HK-2 (cell line): Measurements from ENCODE around the gene KRT36.
A peak's percentile ranks its signal among the peaks of the same experiment; 100 is the strongest.

ENCODE experiments used
- DNase-seq: peaks from one replicate; pipeline ENCODE4 v3.0.0-alpha.2; 2018; ENCODE audit not compliant: unreplicated experiment

The KRT36 gene

GRCh38 chr17:41489531-41489930 lies at the start of gene KRT36:
Gene KRT36 (minus strand): TSS chr17:41489910. CDS start chr17:41489864, 46 bp downstream.
- no peak for DNase-seq

GRCh38 chr17:41539071-41539492 lies 49.4 kb upstream of the KRT36 start:
- DNase-seq: no peak

- DNase-seq: peak; percentile 60
Observed at GRCh38 chr17:41538565-41538991, 48.9 kb upstream of the KRT36 start.

- no peak for DNase-seq
Observed at GRCh38 chr17:41537990-41538389, 48.3 kb upstream of the KRT36 start.

- no peak for DNase-seq
Observed at GRCh38 chr17:41537614-41537954, 47.9 kb upstream of the KRT36 start.

GRCh38 chr17:41536741-41537613 lies 47.3 kb upstream of the KRT36 start:
- DNase-seq: no peak

- DNase-seq: no peak
Observed at GRCh38 chr17:41535764-41536481, 46.2 kb upstream of the KRT36 start.

GRCh38 chr17:41534899-41535546 lies 45.3 kb upstream of the KRT36 start:
- no peak for DNase-seq

- no peak for DNase-seq
Observed at GRCh38 chr17:41533613-41534012, 43.9 kb upstream of the KRT36 start.

- no peak for DNase-seq
Observed at GRCh38 chr17:41532947-41533570, 43.3 kb upstream of the KRT36 start.

- DNase-seq: no peak
Observed at GRCh38 chr17:41531993-41532392, 42.3 kb upstream of the KRT36 start.

- DNase-seq: peak; percentile 74
Observed at GRCh38 chr17:41530062-41531048, 40.6 kb upstream of the KRT36 start.

- no peak for DNase-seq
Observed at GRCh38 chr17:41529491-41529915, 39.8 kb upstream of the KRT36 start.

- DNase-seq: no peak
Observed at GRCh38 chr17:41528959-41529353, 39.2 kb upstream of the KRT36 start.

GRCh38 chr17:41527063-41528023 lies 37.6 kb upstream of the KRT36 start:
- no peak for DNase-seq

- no peak for DNase-seq
Observed at GRCh38 chr17:41524261-41524660, 34.6 kb upstream of the KRT36 start.

- DNase-seq: no peak
Observed at GRCh38 chr17:41523787-41524186, 34.1 kb upstream of the KRT36 start.

GRCh38 chr17:41523225-41523593 lies 33.5 kb upstream of the KRT36 start:
- no peak for DNase-seq

GRCh38 chr17:41522301-41523224 lies 32.9 kb upstream of the KRT36 start:
- DNase-seq: peak; percentile 62
